Liver (tissue), 9 donors: ENCODE data around the gene ANKRD1. TPM values are rescaled to one million over a fixed set of nuclear protein-coding genes. Genes with fewer than 3 reads are reported as not detected.

Source experiments
- DNase-seq: peaks from one replicate; pipeline ENCODE4 v3.0.0-alpha.2; 2017; ENCODE audit warnings: low spot score
- H3K27ac ChIP-seq, 2 donors: one replicate each; pipeline ENCODE4 v1.7.0; 2013; ENCODE audit warnings: inconsistent platforms in 2 of 2, low read length in 2 of 2, control low read depth in 1 of 2, low read depth in 1 of 2, mild to moderate bottlenecking in 1 of 2
- H3K27me3 ChIP-seq, 4 donors: one replicate each; pipeline versions ENCODE4 v1.6.1 to v1.7.0; 2013; ENCODE audit warnings: low read length in 3 of 4, inconsistent platforms in 1 of 4, mild to moderate bottlenecking in 1 of 4, moderate library complexity in 1 of 4; ENCODE audit not compliant: control insufficient read depth in 4 of 4, insufficient read depth in 4 of 4
- H3K36me3 ChIP-seq, 4 donors: one replicate each; pipeline versions ENCODE4 v1.6.1 to v1.7.0; 2013; ENCODE audit warnings: low read length in 3 of 4, mild to moderate bottlenecking in 3 of 4, low read depth in 1 of 4, moderate library complexity in 1 of 4; ENCODE audit not compliant: control insufficient read depth in 4 of 4, insufficient read depth in 3 of 4
- H3K4me1 ChIP-seq, 4 donors: one replicate each; pipeline versions ENCODE4 v1.6.1 to v1.7.0; 2013; ENCODE audit warnings: low read length in 3 of 4, mild to moderate bottlenecking in 3 of 4, moderate library complexity in 1 of 4; ENCODE audit not compliant: control insufficient read depth in 4 of 4, insufficient read depth in 4 of 4
- H3K4me3 ChIP-seq, 3 donors: one replicate each; pipeline versions ENCODE4 v1.6.1 to v1.7.0; 2013; ENCODE audit warnings: low read length in 3 of 3, control low read depth in 1 of 3, low read depth in 1 of 3, mild to moderate bottlenecking in 1 of 3
- H3K9ac ChIP-seq, 2 donors: one replicate each; pipeline ENCODE4 v1.7.0; 2013; ENCODE audit warnings: low read length in 2 of 2, mild to moderate bottlenecking in 2 of 2, moderate library complexity in 2 of 2, control low read depth in 1 of 2, low read depth in 1 of 2
- H3K9me3 ChIP-seq, 4 donors: one replicate each; pipeline versions ENCODE4 v1.6.1 to v1.7.0; 2013; ENCODE audit warnings: low read length in 3 of 4; ENCODE audit not compliant: control insufficient read depth in 4 of 4
- ATF3 ChIP-seq: IDR thresholded peaks from 2 replicates; pipeline ENCODE4 v1.6.1; 2016; ENCODE audit warnings: antibody characterized with exemption
- CTCF ChIP-seq: fragments of 150-350 bp; IDR thresholded peaks from 2 replicates; pipeline ENCODE4 v1.5.1; 2017; ENCODE audit warnings: improper control_type of control experiment, low read depth, low read length; ENCODE audit not compliant: missing input control
- EGR1 ChIP-seq, 2 donors: IDR thresholded peaks; 2 replicates each; pipeline ENCODE4 v1.6.1; 2016 to 2018; ENCODE audit warnings: antibody characterized with exemption in 2 of 2, low read depth in 2 of 2
- FOXA1 ChIP-seq: IDR thresholded peaks from 2 replicates; pipeline ENCODE4 v1.6.1; 2016; ENCODE audit warnings: antibody characterized with exemption
- FOXA2 ChIP-seq: IDR thresholded peaks from 2 replicates; pipeline ENCODE4 v1.6.1; 2016; ENCODE audit warnings: antibody characterized with exemption
- GABPA ChIP-seq, 2 donors: IDR thresholded peaks in 1 of 2; conservative IDR thresholded peaks in 1 of 2; 2 replicates each; pipeline ENCODE4 v1.6.1; 2016; ENCODE audit warnings: antibody characterized with exemption in 2 of 2, mild to moderate bottlenecking in 1 of 2, moderate library complexity in 1 of 2
- HNF4A ChIP-seq, 2 donors: conservative IDR thresholded peaks; 2 replicates each; pipeline ENCODE4 v1.6.1; 2016; ENCODE audit warnings: antibody characterized with exemption in 2 of 2, mild to moderate bottlenecking in 2 of 2
- HNF4G ChIP-seq: IDR thresholded peaks from 2 replicates; pipeline ENCODE4 v1.6.1; 2016; ENCODE audit warnings: antibody characterized with exemption
- JUND ChIP-seq, 2 donors: IDR thresholded peaks; 2 replicates each; pipeline ENCODE4 v1.6.1; 2016; ENCODE audit warnings: antibody characterized with exemption in 2 of 2
- MAX ChIP-seq: IDR thresholded peaks from 2 replicates; pipeline ENCODE4 v1.6.1; 2016; ENCODE audit warnings: antibody characterized with exemption
- NR2F2 ChIP-seq: IDR thresholded peaks from 2 replicates; pipeline ENCODE4 v1.6.1; 2016; ENCODE audit warnings: antibody characterized with exemption
- RAD21 ChIP-seq, 2 donors: IDR thresholded peaks; 2 replicates each; pipeline ENCODE4 v1.6.1; 2016; ENCODE audit warnings: antibody characterized with exemption in 2 of 2, mild to moderate bottlenecking in 2 of 2
- REST ChIP-seq: IDR thresholded peaks from 2 replicates; pipeline ENCODE4 v1.6.1; 2016; ENCODE audit warnings: antibody characterized with exemption, mild to moderate bottlenecking
- RXRA ChIP-seq, 2 donors: IDR thresholded peaks; 2 replicates each; pipeline ENCODE4 v1.6.1; 2017 to 2018; ENCODE audit warnings: antibody characterized with exemption in 2 of 2, mild to moderate bottlenecking in 1 of 2
- SP1 ChIP-seq: IDR thresholded peaks from 2 replicates; pipeline ENCODE4 v1.6.1; 2018; ENCODE audit warnings: antibody characterized with exemption, mild to moderate bottlenecking
- TAF1 ChIP-seq: conservative IDR thresholded peaks from 2 replicates; pipeline ENCODE4 v1.6.1; 2016; ENCODE audit warnings: antibody characterized with exemption, mild to moderate bottlenecking
- YY1 ChIP-seq: IDR thresholded peaks from 2 replicates; pipeline ENCODE4 v1.6.1; 2016; ENCODE audit warnings: antibody characterized with exemption, mild to moderate bottlenecking
- ZBTB33 ChIP-seq: IDR thresholded peaks from 2 replicates; pipeline ENCODE4 v1.6.1; 2016; ENCODE audit warnings: antibody characterized with exemption
- WGBS: extraction: QIAGEN DNeasy Blood & Tissue Kit; methylation state at CpG from one replicate; pipeline ENCODE4 v1.1.7; 2013; 5-methylcytosine and 5-hydroxymethylcytosine counted together
- polyA plus RNA-seq, 2 donors: library from polyadenylated mRNA; stranded (reverse) in 1 of 2; unstranded in 1 of 2; fragments of 200-250 nt in 1 of 2; fragments of >200 nt in 1 of 2; fragmentation: Nextera tagmentation in 1 of 2; extraction: Ambion mirVana in 1 of 2; gene quantifications; one replicate each; pipeline versions ENCODE4 v1.2.1 to v1.2.3, GENCODE V29; 2013 to 2015
- total RNA-seq, 2 donors: library from RNA; depleted of rRNA; stranded (reverse); fragments of >200 nt; gene quantifications; one replicate each; pipeline ENCODE4 v1.2.3, GENCODE V29; 2014
- donor health status: healthy.
- donor health status: healthy.
- donor health status: healthy.
- donor health status: healthy.
- donor health status: healthy.

The ANKRD1 gene
- total and polyA plus RNA-seq, 4 donors, result 0.16 to 0.25 TPM; not detected in 2

- no peaks in the 10 kb centered on the region for H3K4me1 ChIP-seq
- 86% methylated on average over 5 of the region's 5 CpGs for WGBS
These were observed 26.4 kb upstream of the ANKRD1 start for GRCh38 chr10:90947030-90947960.

More at GRCh38 chr10:90947030-90947960, 26.4 kb upstream of the ANKRD1 start:
- no peak overlapping the region for H3K4me3 ChIP-seq
- H3K9me3 ChIP-seq, result no peaks in the 10 kb centered on the region
- TF ChIP-seq RAD21 (IDR thresholded peaks at IDR 0.05) (no peak), HNF4G (no peak), CTCF (no peak), REST (no peak), YY1 (no peak), EGR1 (IDR thresholded peaks at IDR 0.05; ENCODE audit: low read depth in 2 of 2) (no peak), HNF4A (conservative IDR thresholded peaks at IDR 0.05) (no peak), RXRA (IDR thresholded peaks at IDR 0.05) (no peak), JUND (IDR thresholded peaks at IDR 0.05) (no peak), FOXA2 (no peak), NR2F2 (no peak), MAX (no peak), ATF3 (no peak), SP1 (no peak), ZBTB33 (no peak), TAF1 (no peak), FOXA1 (no peak), GABPA (IDR thresholded peaks at IDR 0.05 in 1 of 2, conservative IDR thresholded peaks at IDR 0.05 in 1 of 2) (no peak)
- H3K36me3 ChIP-seq, result no peaks in the 10 kb centered on the region
- no peak overlapping the region for H3K9ac ChIP-seq
- no peak overlapping the region for H3K27ac ChIP-seq
- no peak for DNase-seq
- H3K27me3 ChIP-seq, result no peaks in the 10 kb centered on the region
